HT1080 (cell line): ENCODE measurements around the gene ADGRG6. TPM values are rescaled to one million over a fixed set of nuclear protein-coding genes. Genes with fewer than 3 reads are reported as not detected.
"Not testable (repeated sequence)": the region's sequence is repeated elsewhere in the genome, so short reads cannot be mapped to it uniquely, and the experiment has no call there.

Source experiments
- DNase-seq: peaks from one replicate; pipeline ENCODE4 v3.0.0-alpha.2; 2015; ENCODE audit warnings: low read depth
- total RNA-seq: library from RNA; depleted of rRNA; stranded (reverse); fragments of >200 nt; shearing (Covaris generic); gene quantifications from 2 replicates; pipeline ENCODE4 v1.2.3, GENCODE V29; 2014

Gene ADGRG6
- total RNA-seq, 1 experiment from 2014 or later, result 12.3 TPM

DNA sequence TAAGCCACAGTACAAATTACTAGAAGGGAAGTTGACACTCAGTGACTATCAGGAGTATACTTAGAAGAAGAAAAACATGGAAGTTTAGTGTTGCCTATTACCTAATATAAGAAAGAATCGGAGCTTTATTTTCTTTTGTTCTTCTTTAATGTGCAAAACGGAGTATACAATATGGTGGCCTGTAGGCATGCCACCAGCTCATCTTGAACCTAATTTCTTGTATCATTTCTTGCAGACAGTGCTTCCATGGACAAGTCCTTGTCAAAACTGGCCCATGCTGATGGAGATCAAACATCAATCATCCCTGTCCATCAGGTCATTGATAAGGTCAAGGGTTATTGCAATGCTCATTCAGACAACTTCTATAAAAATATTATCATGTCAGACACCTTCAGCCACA is 141.3 kb downstream of the ADGRG6 start:
- no peak for DNase-seq

DNA sequence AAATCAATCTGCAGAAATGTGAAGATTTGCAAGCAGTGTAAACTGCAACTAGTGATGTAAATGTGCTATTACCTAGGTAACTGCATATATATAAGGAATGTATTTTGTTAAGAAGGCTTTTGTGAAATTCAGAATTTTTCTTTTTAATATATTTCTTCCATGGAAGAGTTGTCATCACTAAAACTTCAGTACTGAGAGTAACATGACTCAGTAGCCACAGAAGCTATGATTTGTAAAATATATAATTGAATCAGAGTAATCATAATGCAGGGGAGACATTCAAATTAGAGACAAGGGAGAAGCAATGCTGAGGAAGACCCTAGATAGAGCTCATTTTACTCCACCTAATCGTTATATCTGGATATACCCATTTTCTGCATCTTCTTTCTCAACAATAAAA is 141.7 kb downstream of the ADGRG6 start:
- DNase-seq, result no peak

DNA sequence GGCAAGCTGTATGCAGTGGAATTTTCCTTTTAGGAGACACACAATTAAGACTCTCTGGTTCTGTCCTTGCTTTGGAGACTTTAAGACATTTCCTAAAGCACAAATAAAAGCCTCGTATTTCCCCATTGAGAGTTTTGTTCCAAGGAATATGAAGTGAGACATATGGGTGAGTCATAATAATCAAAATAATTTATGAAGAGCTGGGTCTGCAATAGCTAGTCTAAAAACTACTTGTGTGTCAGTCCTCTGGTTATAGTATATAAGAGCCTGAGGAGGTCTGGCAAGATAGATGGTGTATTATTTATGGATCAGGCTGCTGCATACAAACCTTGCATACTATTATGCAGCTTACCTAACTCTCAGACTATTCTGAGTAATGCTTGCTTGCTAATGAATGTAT is 142.6 kb downstream of the ADGRG6 start:
- no peak for DNase-seq

DNA sequence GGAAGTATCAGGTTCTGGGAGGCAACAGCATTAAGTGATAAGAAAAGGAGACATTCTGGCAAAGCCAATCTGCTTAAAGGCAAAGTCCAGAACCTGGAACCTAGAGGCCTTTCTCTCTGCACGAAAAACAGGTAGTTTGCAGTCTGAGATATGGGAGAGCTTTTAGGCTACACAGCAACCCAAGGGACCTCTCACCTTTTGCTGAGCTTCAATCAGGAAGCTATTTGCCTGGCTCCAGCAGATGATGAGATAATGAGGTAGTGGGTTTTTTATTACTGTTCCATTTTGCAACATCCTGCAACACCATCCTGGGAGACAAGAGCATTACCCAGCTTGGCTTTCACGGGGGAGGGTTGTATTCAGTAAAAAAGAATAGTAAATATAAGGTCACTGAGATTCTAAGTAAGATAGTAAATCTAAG is 143.1 kb downstream of the ADGRG6 start:
- DNase-seq, result no peak

DNA sequence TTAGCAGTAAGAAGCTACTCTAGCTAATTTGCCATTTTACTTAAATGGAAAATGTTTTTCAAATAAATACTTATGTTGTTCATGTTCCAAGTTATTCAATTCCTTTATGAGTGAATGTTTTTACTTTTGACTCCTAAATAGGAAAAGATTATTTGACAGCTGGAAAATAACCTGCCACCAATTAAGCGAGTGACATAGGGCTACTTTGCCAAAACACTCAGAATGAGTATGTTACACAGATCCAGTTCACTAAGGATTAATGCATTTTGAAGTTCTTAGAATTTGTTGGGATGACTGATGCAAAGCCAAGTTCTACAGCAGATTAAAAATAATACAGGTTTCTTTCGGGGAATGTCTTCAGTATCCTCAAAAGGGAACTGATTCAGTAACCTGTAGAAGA is 144.4 kb downstream of the ADGRG6 start:
- no peak for DNase-seq

DNA sequence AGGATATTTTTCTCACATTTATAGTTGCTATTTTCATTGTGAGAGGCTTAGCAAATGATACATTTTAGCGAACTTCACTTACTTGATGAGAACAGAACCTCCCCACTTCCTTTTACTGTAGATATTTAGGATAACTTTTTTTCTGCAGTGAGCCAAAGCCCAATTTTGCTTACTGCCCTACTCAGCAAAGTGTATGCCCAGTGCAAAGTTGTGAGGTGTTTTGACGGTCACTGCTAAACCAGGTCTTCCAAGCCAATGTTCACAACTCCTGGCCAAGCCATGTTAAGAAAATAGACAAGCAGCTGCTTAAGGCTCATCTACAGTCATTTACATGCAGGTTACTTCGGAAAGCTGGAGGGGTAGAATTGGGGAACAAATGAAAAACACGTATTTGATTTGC is 144.8 kb downstream of the ADGRG6 start:
- no peak for DNase-seq

DNA sequence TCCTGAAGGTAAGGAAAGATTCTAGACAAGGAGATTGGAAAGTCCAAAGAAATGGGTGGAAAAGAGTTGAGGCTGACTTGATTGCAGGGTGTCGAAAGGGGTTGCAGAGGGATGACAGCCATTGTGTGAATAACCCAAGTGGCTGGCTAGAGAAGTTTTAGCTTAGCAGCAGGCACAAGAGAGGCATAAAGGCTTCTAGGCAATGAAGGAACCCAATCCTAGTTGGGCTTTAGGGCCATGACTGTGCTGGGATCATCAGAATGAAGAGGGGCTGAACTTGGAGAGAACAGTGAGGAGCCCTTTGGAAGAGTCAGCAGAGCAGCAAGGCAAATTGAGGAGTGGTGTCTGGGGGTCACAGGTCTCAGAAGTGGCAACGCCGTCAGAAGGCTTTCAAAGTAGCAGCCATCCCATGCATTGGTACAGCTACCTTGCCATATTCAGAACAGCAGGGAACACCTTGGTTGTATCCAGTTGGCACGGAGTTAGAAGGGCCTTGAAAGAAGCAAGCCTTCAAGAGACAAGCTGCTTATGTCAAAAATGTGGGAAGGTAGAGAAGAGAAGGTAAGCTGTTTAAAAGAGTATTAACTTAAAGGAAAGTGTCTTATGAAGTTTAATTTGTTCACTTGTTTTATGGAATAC is 146.4 kb downstream of the ADGRG6 start:
- no peak for DNase-seq

DNA sequence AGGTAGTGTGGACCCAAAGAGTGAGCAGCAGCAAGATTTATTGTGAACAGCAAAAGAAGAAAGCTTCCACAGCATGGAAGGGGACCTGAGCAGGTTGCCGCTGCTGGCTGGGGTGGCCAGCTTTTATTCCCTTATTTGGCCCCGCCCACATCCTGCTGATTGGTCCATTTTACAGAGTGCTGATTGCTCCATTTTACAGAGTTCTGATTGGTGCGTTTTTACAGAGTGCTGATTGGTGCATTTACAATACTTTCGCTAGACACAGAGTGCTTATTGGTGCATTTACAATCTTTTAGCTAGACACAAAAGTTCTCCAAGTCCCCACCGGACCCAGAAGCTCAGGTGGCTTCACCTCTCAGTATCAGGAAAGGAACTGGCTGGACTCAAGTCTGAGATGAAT is 149.0 kb downstream of the ADGRG6 start:
- DNase-seq, result not testable (repeated sequence)

DNA sequence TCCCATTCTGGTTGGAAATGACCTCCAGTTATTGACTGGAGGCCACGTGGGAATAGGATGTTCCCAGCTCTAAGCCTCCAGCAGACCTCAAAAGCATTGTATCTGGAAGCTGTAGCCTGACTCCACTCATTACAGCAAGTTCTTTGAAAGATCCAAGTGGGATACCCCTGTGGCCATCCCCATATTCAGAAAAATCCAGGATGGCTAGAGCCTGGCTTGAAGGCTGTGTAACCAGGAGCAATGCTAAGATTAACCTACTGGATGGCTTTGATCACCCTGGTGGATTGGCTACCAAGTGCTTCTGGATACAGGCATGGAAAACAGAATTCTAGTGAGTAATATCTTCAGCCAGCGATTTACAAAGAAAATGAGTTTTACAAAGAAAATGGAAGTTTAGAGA is 151.2 kb downstream of the ADGRG6 start:
- no peak for DNase-seq

DNA sequence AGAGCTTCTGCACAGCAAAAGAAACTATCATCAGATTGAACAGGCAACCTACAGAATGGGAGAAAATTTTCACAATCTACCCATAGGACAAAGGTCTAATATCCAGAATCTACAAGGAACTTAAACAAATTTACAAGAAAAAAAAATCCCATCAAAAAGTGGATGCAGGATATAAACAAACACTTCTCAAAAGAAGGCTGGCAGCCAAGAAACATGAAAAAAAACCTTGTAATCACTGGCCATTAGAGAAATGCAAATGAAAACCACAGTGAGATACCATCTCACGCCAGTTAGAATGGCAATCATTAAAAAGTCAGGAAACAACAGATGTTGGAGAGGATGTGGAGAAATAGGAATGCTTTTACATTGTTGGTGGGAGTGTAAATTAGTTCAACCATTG is 152.4 kb downstream of the ADGRG6 start:
- DNase-seq, result not testable (repeated sequence)

DNA sequence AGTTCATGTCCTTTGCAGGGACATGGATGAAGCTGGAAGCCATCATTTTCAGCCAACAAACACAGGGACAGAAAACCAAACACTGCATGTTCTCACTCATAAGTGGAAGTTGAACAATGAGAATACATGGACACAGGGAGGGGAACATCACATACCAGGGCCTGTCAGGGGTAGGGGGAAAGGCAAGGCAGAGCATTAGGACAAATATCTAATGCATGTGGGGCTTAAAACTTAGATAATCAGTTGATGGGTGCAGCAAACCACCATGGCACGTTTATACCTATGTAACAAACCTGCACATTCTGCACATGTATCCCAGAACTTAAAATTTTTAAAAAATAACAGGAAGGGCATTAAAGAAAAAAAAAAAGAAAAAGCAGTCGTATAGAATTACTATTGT is 153.0 kb downstream of the ADGRG6 start:
- DNase-seq, result not testable (repeated sequence)

DNA sequence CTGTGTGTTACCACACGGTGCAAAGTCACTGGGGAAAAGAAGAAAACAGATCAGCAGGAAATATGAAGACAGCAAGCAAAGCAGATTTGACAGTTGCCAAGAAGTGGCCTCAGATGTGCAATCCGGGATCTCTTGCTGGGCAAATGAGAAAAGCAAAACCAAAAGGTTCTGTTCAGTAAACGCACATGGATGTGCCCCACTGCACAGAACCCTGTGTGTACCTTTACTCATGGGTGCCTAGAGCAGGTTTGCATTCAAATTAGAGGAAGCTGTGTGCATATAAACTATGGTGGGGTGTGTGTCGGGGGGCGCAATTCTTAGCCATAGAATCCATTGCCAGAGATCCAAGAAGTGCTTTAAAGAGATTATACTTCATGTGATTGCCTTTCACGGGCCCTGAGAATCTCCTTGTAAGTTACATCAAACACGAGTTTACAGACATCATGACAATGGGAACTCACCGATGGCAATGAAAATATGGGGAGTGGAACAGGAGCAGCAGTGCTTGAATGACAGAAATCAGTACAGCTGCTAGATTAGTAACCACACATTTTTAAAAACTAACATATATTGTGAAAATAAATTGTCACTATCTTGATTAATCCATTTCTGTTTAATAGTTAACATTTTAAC is 154.3 kb downstream of the ADGRG6 start:
- no peak for DNase-seq

DNA sequence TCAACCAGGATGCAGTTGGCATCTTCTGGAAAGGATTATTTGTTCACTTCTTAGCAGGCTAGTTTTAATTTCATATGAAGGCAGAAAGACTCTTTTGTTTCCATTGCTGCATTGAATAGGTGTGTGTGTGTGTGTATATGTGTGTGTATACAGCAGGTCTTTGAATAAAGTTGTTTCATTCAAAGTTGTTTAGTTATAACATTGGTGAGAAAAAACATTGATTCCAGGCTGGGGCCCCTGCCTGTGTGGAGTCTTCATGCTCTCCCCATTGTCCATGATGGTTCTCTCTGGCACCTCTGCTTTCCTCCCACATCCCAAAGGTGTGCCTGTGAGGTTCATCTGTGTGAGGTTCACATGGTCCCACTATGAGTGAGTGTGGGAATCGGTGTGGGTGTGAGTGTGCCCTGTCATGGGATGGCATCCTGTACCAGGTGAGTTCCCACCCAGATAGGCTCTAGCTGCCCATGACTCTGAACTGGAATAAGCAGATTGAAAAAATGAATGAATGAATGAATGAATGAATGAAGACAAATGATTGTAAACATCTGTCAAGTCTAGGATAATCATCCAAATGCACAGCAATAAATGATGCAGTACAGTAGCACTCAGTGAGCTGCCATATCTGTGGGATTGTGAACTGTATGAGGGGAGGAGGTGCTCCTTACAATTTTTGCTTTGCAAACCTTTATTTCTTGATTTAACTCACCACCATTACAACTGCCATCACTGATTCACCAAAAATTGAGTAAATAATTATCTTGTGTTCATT is 156.0 kb downstream of the ADGRG6 start:
- DNase-seq, result no peak

DNA sequence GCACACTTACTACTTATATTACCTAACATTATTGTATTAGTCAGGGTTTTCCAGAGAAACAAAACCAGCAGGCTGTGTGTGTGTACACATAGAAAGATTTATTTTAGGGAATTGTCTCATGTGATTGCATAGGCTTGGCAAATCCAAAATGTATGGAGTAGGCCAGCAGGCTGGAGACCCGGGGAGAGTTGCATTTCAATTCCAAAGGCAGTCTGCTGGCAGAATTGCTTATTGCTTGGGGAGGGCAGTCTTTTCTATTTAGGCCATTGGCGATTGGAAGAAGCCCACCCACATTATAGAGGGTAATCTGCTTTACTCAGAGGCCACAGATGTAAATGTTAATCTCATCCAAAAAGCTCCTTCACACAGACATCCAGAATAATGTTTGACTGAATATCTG is 157.0 kb downstream of the ADGRG6 start:
- DNase-seq, result no peak

DNA sequence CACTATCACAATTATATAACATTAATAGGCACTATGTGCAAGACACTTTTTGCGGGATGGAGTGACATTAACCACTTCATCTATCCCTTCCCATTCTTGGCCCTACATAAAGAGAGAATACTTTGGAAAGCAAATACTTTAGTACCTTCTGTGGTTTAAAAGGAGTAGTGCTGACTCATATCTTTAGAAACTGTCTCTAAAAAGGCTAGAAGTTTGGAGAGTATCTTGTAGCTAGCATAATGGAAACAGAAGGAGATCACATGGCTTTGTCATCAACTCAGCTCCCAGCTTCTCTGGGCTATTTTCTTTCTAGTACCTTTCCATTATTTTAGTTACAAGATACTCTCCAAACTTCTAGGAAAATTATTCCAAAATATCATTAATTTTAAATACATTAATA is 157.5 kb downstream of the ADGRG6 start:
- DNase-seq, result peak; percentile 15

DNA sequence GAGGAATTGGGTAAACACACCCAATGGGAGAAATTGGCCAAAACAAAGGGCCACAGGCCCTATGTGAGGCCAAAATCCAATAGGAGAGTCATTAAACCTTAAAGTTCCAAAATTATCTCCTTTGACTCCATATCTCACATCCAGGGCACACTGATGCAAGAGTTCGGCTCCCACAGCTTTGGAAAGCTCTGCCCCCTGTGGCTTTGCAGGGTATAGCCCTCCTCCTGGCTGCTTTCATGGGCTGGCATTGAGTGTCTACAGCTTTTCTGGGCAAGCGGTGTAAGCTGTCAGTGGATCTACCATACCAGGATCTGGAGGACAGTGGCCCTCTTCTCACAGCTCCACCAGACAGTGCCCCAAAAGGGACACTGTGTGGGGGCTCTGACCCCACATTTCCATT is 160.5 kb downstream of the ADGRG6 start:
- DNase-seq, result no peak

DNA sequence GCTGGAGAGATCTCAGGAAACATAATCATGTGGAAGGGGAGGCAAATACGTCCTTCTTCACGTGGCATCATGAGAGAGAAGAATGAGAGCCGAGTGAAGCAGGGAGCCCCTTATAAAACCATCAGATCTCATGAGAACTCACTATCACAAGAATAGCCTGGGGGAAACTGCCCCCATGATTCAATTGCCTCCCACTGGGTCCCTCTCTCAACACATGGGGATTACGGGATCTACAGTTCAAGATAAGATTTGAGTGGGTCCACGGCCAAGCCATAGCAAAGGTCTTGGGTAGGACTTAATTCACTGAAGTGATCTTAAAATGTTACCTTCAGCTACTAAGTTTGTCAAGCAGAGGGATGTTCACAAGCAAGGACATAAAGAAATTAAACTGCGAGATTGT is 162.2 kb downstream of the ADGRG6 start:
- DNase-seq, result no peak

DNA sequence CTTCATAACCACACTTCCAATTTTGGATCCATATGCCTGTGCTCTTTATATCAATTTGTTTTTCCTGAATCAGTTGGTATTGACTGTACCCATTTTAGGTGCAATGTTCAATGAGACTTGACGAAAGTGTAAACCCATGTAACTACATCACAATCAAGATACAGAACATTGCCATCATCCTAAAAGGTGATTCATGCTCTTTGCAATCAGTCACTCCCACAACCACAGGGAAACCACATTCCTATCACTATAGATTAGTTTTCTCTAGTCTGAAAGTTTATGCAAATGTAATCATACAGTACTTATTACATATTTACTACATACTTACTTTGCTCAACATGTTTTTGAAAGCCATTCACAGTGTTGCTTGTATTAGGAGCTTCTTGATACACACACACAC is 167.4 kb downstream of the ADGRG6 start:
- no peak for DNase-seq

DNA sequence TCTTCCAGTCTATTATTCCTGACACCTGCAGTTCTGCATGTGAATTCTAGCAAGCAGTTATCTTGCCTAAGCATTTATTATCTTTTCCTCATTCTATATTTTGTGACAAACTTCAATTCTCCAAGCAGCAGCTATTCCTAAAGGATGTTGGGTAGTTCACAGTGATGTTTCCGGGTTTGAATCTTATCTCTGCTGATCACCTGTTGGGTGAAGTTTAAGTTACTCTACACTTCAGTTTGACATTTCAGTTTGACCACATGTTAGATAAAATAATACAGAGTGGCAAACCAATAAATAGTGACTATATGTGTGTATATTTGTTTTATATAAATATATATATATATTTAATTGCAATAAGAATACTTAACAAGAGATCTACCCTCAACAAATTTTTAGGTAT is 168.6 kb downstream of the ADGRG6 start:
- no peak for DNase-seq

DNA sequence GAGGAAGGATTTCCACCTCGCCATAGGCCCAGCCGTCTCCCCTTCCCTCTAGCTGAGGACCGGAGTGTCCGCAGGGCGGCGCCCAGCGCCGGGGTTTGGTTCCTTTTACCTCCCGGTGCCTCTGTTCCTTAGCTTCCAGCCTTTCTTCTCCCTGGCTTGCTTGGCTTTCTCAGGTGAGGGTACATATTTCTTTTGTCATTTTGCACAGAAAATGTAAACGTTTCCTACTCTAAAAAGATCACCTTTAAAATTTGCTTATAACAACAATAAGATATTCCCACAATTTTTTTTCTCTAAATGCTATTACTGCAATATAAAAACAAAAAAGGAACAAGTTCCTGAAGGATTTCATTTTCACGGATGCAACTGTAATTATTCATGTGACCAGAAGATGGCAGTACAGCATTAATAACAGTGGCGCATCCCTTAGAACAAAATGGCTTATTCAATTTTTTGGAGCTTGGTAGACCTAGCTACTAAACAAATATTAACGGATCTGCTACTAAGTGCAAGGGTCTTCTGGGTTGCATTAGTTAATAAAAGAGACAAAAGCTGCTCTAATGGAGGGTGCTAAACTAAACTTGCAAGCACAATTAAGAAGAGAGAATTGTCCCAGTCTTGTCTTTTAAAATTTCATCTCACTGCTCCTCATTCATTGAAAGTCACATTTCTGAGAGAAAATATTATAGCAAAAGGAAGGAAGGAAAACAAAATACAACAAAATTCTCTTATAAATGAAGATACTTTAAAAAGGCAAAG is 172.9 kb downstream of the ADGRG6 start:
- DNase-seq, result peak; percentile 75

DNA sequence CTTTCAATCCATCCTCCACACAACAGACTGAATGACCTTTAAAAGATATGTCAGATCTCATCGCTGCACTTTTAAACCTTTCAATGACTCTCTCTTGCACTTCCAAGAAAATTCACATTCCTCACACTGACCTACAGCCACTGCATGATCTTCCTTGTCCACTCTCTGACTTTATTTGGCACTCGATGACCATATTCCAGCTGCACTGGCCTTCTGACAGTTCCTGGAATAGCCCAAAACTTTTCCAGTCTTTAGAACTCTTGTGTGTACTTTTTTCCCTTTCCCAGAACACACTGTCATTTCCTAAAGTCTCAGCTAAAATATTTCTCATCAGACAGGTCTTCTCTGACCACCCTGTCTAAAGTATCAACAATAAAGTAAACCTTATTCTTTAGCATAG is 174.6 kb downstream of the ADGRG6 start:
- no peak for DNase-seq

DNA sequence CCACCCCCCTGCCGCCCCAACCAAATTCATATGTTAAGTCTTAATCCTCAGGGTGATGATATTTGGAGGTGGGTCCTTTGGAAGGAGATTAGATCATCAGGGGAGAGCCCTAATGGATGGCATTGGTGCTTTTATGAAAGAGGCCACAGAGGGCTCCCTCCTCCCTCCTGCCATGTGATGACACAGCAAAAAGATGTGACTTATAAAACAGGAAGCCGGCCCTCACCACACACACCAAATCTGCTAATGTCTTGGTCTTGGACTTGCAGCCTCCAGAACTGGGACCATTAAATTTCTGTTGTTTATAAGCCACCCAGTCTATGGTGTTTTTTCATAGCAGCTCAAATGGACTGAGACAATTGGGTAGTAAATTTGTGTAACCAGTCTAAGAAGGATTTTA is 176.3 kb downstream of the ADGRG6 start:
- peak; percentile 81 for DNase-seq
